Pulmonary artery endothelial cell (primary cell): ENCODE data around the gene HOGA1. TPM values are rescaled to one million over a fixed set of nuclear protein-coding genes. Genes with fewer than 3 reads are reported as not detected.
"Not testable (repeated sequence)": the region's sequence is repeated elsewhere in the genome, so short reads cannot be mapped to it uniquely, and the experiment has no call there.

Source experiments
- DNase-seq: peaks from one replicate; pipeline ENCODE4 v3.0.0-alpha.2; 2011; ENCODE audit warnings: low read depth, low spot score
- total RNA-seq: library from RNA; depleted of rRNA; stranded (reverse); fragments of >200 nt; gene quantifications from 2 replicates; pipeline ENCODE4 v1.2.3, GENCODE V29; 2014

HOGA1 gene
- total RNA-seq, 1 donor from 2014 or later: 0.53 TPM

GRCh38 chr10:97607095-97607636 lies 23.0 kb downstream of the HOGA1 start:
- no peak for DNase-seq

DNA sequence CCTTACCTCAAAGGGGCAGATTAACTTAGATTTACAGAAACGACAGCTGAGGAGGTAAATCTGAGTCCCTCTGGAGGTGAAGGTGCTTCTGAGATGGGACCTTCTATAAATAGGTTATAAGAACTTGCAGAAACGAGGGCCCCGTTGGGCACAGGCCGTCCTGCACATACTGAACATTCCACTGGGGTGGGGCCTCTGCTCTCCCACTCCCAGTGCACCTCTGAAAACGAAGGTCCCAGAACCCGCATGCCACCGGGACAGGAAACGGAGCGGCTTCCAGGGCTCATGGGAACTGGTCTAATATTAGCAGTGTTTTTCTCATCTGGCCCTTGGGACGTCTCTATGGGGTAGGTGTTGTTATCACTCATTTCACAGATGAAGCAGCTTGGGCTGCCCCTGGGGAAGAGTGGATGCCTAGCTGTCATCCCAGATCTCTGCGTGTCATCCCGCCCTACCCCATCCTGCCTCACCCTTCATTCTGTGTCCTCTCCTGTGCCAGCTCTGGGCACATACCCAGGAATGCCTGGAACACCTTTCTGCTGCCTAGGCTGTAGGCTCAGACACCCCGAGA lies 24.9 kb downstream of the HOGA1 start:
- no peak for DNase-seq

- no peak for DNase-seq
Observed at GRCh38 chr10:97611473-97611872, 27.3 kb downstream of the HOGA1 start.

DNA sequence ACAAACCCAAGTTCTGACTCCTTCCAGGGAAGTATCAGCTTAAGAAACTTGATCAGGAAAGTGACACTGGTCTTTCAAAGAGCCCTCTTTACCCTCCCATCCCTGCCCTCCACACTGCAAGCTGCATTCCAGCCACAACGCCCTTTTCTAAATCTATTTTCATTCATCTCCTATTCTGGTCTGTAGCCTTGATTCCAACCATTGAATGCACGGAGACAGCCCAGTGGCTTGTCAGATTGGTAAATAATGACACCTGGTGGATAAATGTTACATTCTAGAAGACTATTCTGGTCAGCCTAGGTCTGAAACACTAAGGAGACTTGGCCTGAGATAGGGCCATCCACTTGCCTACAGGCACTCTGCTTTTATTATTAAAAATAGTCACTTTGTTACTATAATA lies 28.2 kb downstream of the HOGA1 start:
- DNase-seq: no peak

DNA sequence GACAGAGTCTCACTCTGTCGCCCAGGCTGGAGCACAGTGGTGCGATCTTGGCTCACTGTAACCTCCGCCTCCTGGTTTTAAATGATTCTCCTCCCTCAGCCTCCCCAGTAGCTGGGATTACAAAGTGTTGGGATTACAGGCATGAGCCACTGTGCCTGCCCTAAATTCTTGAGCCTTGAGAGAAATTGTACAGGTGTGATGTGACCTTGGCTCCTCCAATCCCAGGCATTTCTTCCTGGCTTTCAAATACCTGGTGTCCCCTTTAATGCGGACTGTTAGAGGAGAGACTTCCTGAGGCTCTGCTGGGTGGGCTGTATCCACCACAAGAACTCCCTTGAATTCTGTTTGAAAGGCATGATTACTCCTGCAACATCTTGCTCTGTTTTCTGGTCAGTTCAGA lies 34.1 kb downstream of the HOGA1 start:
- DNase-seq: no peak

- no peak for DNase-seq
Observed at GRCh38 chr10:97618733-97619132, 34.5 kb downstream of the HOGA1 start.

GRCh38 chr10:97623277-97623676 lies 39.1 kb downstream of the HOGA1 start:
- no peak for DNase-seq

GRCh38 chr10:97627731-97628130 lies 43.5 kb downstream of the HOGA1 start:
- no peak for DNase-seq

GRCh38 chr10:97628228-97628627 lies 44.0 kb downstream of the HOGA1 start:
- DNase-seq: no peak

DNA sequence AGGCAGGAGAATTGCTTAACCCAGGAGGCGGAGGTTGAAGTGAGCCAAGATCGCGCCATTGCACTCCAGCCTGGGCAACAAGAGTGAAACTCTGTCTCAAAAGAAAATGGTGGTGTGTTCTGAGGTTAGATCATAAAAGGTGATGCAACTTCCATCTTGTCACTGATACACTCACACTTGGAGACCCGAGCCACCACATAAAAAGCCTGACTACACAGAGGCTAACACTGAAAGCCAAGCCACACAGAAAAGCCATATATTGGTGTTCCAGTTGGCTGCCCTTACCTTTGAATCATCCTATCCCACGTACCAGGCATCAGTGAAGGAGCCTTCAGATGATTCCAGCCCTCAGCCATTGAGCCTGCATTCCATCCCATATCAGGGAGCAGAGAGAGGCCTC lies 45.1 kb downstream of the HOGA1 start:
- no peak for DNase-seq

DNA sequence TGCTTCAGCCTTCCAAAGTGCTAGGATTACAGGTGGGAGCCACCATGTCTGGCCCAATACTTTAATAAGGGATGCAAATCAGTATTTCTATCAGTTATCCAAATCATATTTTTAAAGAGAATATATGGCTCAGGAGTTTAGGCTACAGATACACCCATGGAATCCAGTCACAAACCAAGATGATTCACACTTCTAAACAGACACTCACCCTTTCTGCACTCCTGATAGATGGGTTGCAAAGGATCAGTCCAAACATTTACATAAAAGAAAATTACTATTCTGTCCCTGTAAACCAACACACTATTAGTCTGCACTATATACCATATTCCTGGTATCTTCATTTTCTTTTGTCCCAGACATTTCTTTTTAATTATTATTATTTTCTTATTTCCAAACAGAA lies 46.9 kb downstream of the HOGA1 start:
- no peak for DNase-seq

- peak; percentile 53 for DNase-seq
Observed at GRCh38 chr10:97632949-97633884, 49.0 kb downstream of the HOGA1 start, which contains the start of gene MORN4. MORN4 (minus strand) TSS chr10:97633500; CDS start chr10:97619653, 13,847 bp downstream.

- DNase-seq: no peak
Observed at GRCh38 chr10:97633921-97634320, 49.7 kb downstream of the HOGA1 start.

GRCh38 chr10:97635577-97635976 lies 51.4 kb downstream of the HOGA1 start:
- DNase-seq: no peak

- DNase-seq: not testable (repeated sequence)
Observed at GRCh38 chr10:97639090-97639489, 54.9 kb downstream of the HOGA1 start.

DNA sequence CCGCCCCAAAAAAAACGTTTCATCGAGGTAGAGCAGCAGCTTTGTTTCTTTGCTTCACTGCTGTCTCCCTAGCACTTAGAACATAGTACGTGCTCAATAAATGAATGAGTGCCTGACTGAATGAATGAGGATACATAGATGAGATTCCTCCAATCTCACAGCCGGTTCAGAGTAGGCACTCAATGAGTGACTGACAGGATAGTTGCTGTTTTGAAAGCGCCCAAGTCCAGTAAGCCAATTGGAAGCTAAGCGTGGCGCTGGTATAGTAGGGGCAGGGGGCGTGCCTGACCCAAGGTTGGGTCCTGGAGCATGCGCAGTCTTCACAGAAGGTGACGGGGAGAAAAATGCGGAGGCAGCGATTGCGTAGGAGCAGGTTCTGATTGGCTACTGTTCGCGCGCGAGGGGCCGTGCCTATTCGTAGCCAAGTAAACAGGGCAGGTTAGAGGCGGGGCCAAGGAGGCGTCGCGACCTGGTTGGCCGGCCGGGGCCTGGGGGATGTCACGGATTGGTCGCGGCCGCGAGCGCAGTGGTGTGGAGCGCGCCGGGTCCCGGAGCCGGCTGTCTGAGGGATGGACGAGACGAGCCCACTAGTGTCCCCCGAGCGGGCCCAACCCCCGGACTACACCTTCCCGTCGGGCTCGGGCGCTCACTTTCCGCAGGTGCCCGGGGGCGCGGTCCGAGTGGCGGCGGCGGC lies 56.1 kb downstream of the HOGA1 start, which contains the start of gene PI4K2A:
Gene PI4K2A, plus strand, starts transcription at position 498 of the 694 bp plus-strand sequence. Its CDS starts 72 bp downstream, at position 570.
- peak; percentile 98 for DNase-seq

- DNase-seq: no peak
Observed at GRCh38 chr10:97640868-97641811, 57.0 kb downstream of the HOGA1 start.

GRCh38 chr10:97642471-97643159 lies 58.4 kb downstream of the HOGA1 start:
- not testable (repeated sequence) for DNase-seq

DNA sequence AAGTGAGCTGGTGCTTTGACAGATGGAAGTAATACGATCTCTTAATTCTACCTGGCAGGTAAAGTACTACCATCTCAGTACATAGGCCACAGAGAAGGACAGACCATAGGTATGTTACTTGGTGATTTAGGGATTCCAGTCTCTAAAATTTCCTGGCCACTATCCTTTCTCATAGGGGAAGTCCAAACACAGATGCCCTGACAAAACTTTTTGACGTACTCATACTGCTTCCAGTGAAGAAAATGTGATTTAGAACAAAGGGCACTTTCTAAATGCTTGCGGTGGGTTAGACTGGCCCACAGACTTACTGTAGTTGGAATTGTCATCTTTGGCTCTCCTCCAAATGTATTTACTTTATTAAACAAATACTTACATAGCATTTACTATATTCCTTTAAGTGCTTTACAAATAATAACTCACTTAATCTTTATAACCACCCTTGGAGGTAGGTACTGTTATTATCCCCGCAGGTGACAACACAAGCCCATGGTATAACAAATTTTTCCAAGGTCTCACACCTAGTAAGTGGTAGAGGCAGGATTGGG lies 59.3 kb downstream of the HOGA1 start:
- DNase-seq: no peak

DNA sequence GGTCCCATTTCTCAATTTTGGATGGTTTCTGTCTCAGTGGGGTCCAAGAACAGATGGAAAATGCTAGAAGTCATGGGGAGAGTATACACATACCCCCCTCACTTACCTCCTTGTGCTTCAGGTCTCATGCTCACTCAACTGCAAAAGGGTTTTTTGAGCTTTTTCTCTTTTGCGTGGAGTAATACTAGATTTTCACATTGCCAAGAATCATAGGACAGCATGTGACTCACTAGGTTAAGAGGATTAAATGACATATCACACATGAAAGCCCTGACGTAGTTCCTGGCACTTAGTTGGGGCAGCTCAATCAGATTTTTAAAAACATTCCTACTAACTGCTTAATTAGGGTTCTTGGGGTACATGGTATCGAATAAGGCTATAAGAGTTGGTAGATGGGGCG lies 60.7 kb downstream of the HOGA1 start:
- no peak for DNase-seq
